Measurements from ENCODE around the gene FKRP.

Gene FKRP

GRCh38 chr19:46746281-46747057 lies 612 bp downstream of the FKRP start, which contains the start of gene STRN4:
Gene STRN4 (minus strand): TSS chr19:46746450. CDS start chr19:46746430, 20 bp downstream.
- Histone ChIP-seq H3K9me3 (ENCODE audit: control insufficient read depth, low read length) (no peaks in the 10 kb centered on the region), H3K36me3 (ENCODE audit: control insufficient read depth, insufficient read depth, low read length) (peaks cover 50% of the 10 kb centered on the region), H3K4me3 (ENCODE audit: extremely low read depth, insufficient read depth, low read length, poor library complexity, severe bottlenecking) (peak within 1 kb of the TSS; percentile 88), H3K27ac (ENCODE audit: low read depth, low read length, severe bottlenecking) (peak within 1 kb of the TSS; percentile 69), H3K4me1 (ENCODE audit: control insufficient read depth, insufficient read depth, low read length, poor library complexity, severe bottlenecking) (peaks cover 7% of the 10 kb centered on the region)
- 2% methylated on average over 25 to 47 of the region's 74 CpGs for WGBS, 2 experiments (ENCODE audit: insufficient coverage in 2 of 2)

- Histone ChIP-seq H3K4me3 (ENCODE audit: extremely low read depth, insufficient read depth, low read length, poor library complexity, severe bottlenecking) (no peak overlapping the region), H3K36me3 (ENCODE audit: control insufficient read depth, insufficient read depth, low read length) (peaks cover 40% of the 10 kb centered on the region), H3K4me1 (ENCODE audit: control insufficient read depth, insufficient read depth, low read length, poor library complexity, severe bottlenecking) (peaks cover 5% of the 10 kb centered on the region), H3K9me3 (ENCODE audit: control insufficient read depth, low read length) (no peaks in the 10 kb centered on the region), H3K27ac (ENCODE audit: low read depth, low read length, severe bottlenecking) (no peak overlapping the region)
- 88 to 95% methylated on average over 10 to 14 of the region's 21 CpGs for WGBS, 2 experiments (ENCODE audit: insufficient coverage in 2 of 2)
Measured at GRCh38 chr19:46748325-46749109, 2.7 kb downstream of the FKRP start.

- 64 to 65% methylated on average over 3 to 4 of the region's 4 CpGs for WGBS, 2 experiments (ENCODE audit: insufficient coverage in 2 of 2)
- H3K36me3 ChIP-seq (ENCODE audit: control insufficient read depth, insufficient read depth, low read length): peaks cover 49% of the 10 kb centered on the region
- no peak overlapping the region for H3K4me3 ChIP-seq (ENCODE audit: extremely low read depth, insufficient read depth, low read length, poor library complexity, severe bottlenecking)
- no peaks in the 10 kb centered on the region for H3K4me1 ChIP-seq (ENCODE audit: control insufficient read depth, insufficient read depth, low read length, poor library complexity, severe bottlenecking)
- no peaks in the 10 kb centered on the region for H3K9me3 ChIP-seq (ENCODE audit: control insufficient read depth, low read length)
- H3K27ac ChIP-seq (ENCODE audit: low read depth, low read length, severe bottlenecking): no peak overlapping the region
Measured at GRCh38 chr19:46753420-46754155, 7.7 kb downstream of the FKRP start.

GRCh38 chr19:46755077-46755852 lies 9.4 kb downstream of the FKRP start:
- H3K4me3 ChIP-seq (ENCODE audit: extremely low read depth, insufficient read depth, low read length, poor library complexity, severe bottlenecking): no peak overlapping the region
- no peak overlapping the region for H3K27ac ChIP-seq (ENCODE audit: low read depth, low read length, severe bottlenecking)
- H3K9me3 ChIP-seq (ENCODE audit: control insufficient read depth, low read length): no peaks in the 10 kb centered on the region
- no peaks in the 10 kb centered on the region for H3K4me1 ChIP-seq (ENCODE audit: control insufficient read depth, insufficient read depth, low read length, poor library complexity, severe bottlenecking)
- H3K36me3 ChIP-seq (ENCODE audit: control insufficient read depth, insufficient read depth, low read length): peaks cover 32% of the 10 kb centered on the region
- WGBS, 2 experiments (ENCODE audit: insufficient coverage in 2 of 2): 98% methylated on average over 36 to 38 of the region's 39 CpGs

- no peak overlapping the region for H3K27ac ChIP-seq (ENCODE audit: low read depth, low read length, severe bottlenecking)
- H3K9me3 ChIP-seq (ENCODE audit: control insufficient read depth, low read length): no peaks in the 10 kb centered on the region
- no peak overlapping the region for H3K4me3 ChIP-seq (ENCODE audit: extremely low read depth, insufficient read depth, low read length, poor library complexity, severe bottlenecking)
- WGBS, 2 experiments (ENCODE audit: insufficient coverage in 2 of 2): 96 to 98% methylated on average over 75 to 86 of the region's 86 CpGs
- peaks cover 25% of the 10 kb centered on the region for H3K36me3 ChIP-seq (ENCODE audit: control insufficient read depth, insufficient read depth, low read length)
- H3K4me1 ChIP-seq (ENCODE audit: control insufficient read depth, insufficient read depth, low read length, poor library complexity, severe bottlenecking): no peaks in the 10 kb centered on the region
Measured at GRCh38 chr19:46755853-46756543, 10.1 kb downstream of the FKRP start.

- 95% methylated on average over 30 of the region's 30 CpGs for WGBS, 2 experiments (ENCODE audit: insufficient coverage in 2 of 2)
- H3K4me1 ChIP-seq (ENCODE audit: control insufficient read depth, insufficient read depth, low read length, poor library complexity, severe bottlenecking): no peaks in the 10 kb centered on the region
- H3K36me3 ChIP-seq (ENCODE audit: control insufficient read depth, insufficient read depth, low read length): peaks cover 23% of the 10 kb centered on the region
- no peak overlapping the region for H3K4me3 ChIP-seq (ENCODE audit: extremely low read depth, insufficient read depth, low read length, poor library complexity, severe bottlenecking)
- no peaks in the 10 kb centered on the region for H3K9me3 ChIP-seq (ENCODE audit: control insufficient read depth, low read length)
- H3K27ac ChIP-seq (ENCODE audit: low read depth, low read length, severe bottlenecking): no peak overlapping the region
Measured at GRCh38 chr19:46756544-46756888, 10.7 kb downstream of the FKRP start.

GRCh38 chr19:46759206-46759605 lies 13.3 kb downstream of the FKRP start:
- no peak overlapping the region for H3K27ac ChIP-seq (ENCODE audit: low read depth, low read length, severe bottlenecking)
- WGBS, 2 experiments (ENCODE audit: insufficient coverage in 2 of 2): 89 to 97% methylated on average over 5 to 6 of the region's 6 CpGs
- no peak overlapping the region for H3K4me3 ChIP-seq (ENCODE audit: extremely low read depth, insufficient read depth, low read length, poor library complexity, severe bottlenecking)
- peaks cover 13% of the 10 kb centered on the region for H3K36me3 ChIP-seq (ENCODE audit: control insufficient read depth, insufficient read depth, low read length)
- no peaks in the 10 kb centered on the region for H3K4me1 ChIP-seq (ENCODE audit: control insufficient read depth, insufficient read depth, low read length, poor library complexity, severe bottlenecking)
- H3K9me3 ChIP-seq (ENCODE audit: control insufficient read depth, low read length): no peaks in the 10 kb centered on the region

- no peaks in the 10 kb centered on the region for H3K9me3 ChIP-seq (ENCODE audit: control insufficient read depth, low read length)
Measured at GRCh38 chr19:46759817-46760333, 14.0 kb downstream of the FKRP start.

GRCh38 chr19:46760363-46760762 lies 14.5 kb downstream of the FKRP start:
- H3K4me3 ChIP-seq (ENCODE audit: extremely low read depth, insufficient read depth, low read length, poor library complexity, severe bottlenecking): no peak overlapping the region
- WGBS, 2 experiments (ENCODE audit: insufficient coverage in 2 of 2): 82 to 93% methylated on average over 4 to 5 of the region's 5 CpGs
- no peak overlapping the region for H3K27ac ChIP-seq (ENCODE audit: low read depth, low read length, severe bottlenecking)
- no peaks in the 10 kb centered on the region for H3K9me3 ChIP-seq (ENCODE audit: control insufficient read depth, low read length)
- peaks cover 9% of the 10 kb centered on the region for H3K36me3 ChIP-seq (ENCODE audit: control insufficient read depth, insufficient read depth, low read length)
- no peaks in the 10 kb centered on the region for H3K4me1 ChIP-seq (ENCODE audit: control insufficient read depth, insufficient read depth, low read length, poor library complexity, severe bottlenecking)

More at GRCh38 chr19:46759817-46760333, 14.0 kb downstream of the FKRP start:
- WGBS, 2 experiments (ENCODE audit: insufficient coverage in 2 of 2): 81 to 88% methylated on average over 5 to 6 of the region's 7 CpGs
- H3K27ac ChIP-seq (ENCODE audit: low read depth, low read length, severe bottlenecking): no peak overlapping the region
- peaks cover 13% of the 10 kb centered on the region for H3K36me3 ChIP-seq (ENCODE audit: control insufficient read depth, insufficient read depth, low read length)
- no peaks in the 10 kb centered on the region for H3K4me1 ChIP-seq (ENCODE audit: control insufficient read depth, insufficient read depth, low read length, poor library complexity, severe bottlenecking)
- H3K4me3 ChIP-seq (ENCODE audit: extremely low read depth, insufficient read depth, low read length, poor library complexity, severe bottlenecking): no peak overlapping the region
